HepG2 (cell line): ENCODE measurements around the gene TFRC. TPM values are rescaled to one million over a fixed set of nuclear protein-coding genes. Genes with fewer than 3 reads are reported as not detected.

ENCODE experiments used
- ARID2 ChIP-seq: sonication (generic); formaldehyde crosslinking; IDR thresholded peaks from 2 replicates; pipeline ENCODE4 v1.8.1; 2022; ENCODE audit warnings: mild to moderate bottlenecking, missing genetic modification reagents, borderline replicate concordance
- ATRX ChIP-seq: sonication (generic); formaldehyde crosslinking; IDR thresholded peaks from 2 replicates; pipeline ENCODE4 v1.4.0; 2020; ENCODE audit warnings: missing genetic modification reagents, borderline replicate concordance
- FOXA3 ChIP-seq: IDR thresholded peaks from 2 replicates; pipeline ENCODE4 v1.6.1; 2016; ENCODE audit warnings: missing genetic modification reagents, missing compliant biosample characterization
- MLLT10 ChIP-seq: sonication (generic); formaldehyde crosslinking; IDR thresholded peaks from 2 replicates; pipeline ENCODE4 v1.4.0; 2020; ENCODE audit warnings: missing genetic modification reagents
- PHB2 ChIP-seq: fragments of 450-650 bp; IDR thresholded peaks from 2 replicates; pipeline ENCODE4 v1.6.1; 2018; ENCODE audit not compliant: partially characterized antibody
- TEAD2 ChIP-seq: sonication (generic); formaldehyde crosslinking; IDR thresholded peaks from 2 replicates; pipeline ENCODE4 v1.9.0; 2021; ENCODE audit warnings: missing genetic modification reagents
- ZFP37 ChIP-seq: sonication (generic); formaldehyde crosslinking; IDR thresholded peaks from 2 replicates; pipeline ENCODE4 v1.4.0; 2020; ENCODE audit warnings: missing genetic modification reagents, borderline replicate concordance
- ZNF101 ChIP-seq: sonication (generic); formaldehyde crosslinking; IDR thresholded peaks from 2 replicates; pipeline ENCODE4 v1.4.0; 2020; ENCODE audit warnings: mild to moderate bottlenecking, low read depth, missing genetic modification reagents, borderline replicate concordance
- ZNF274 ChIP-seq: sonication (generic); formaldehyde crosslinking; IDR thresholded peaks from 2 replicates; pipeline ENCODE4 v1.5.1; 2020; ENCODE audit warnings: mild to moderate bottlenecking, missing genetic modification reagents
- ZNF569 ChIP-seq: sonication (generic); formaldehyde crosslinking; IDR thresholded peaks from 2 replicates; pipeline ENCODE4 v1.5.0; 2020; ENCODE audit warnings: mild to moderate bottlenecking, missing genetic modification reagents, moderate library complexity, borderline replicate concordance
- ZNF780A ChIP-seq: sonication (generic); formaldehyde crosslinking; IDR thresholded peaks from 2 replicates; pipeline ENCODE4 v1.8.0; 2022; ENCODE audit warnings: mild to moderate bottlenecking, missing genetic modification reagents, moderate library complexity
- ZNF841 ChIP-seq: sonication (generic); formaldehyde crosslinking; IDR thresholded peaks from 2 replicates; pipeline ENCODE4 v1.8.1; 2023; ENCODE audit warnings: missing genetic modification reagents, borderline replicate concordance
- ZSCAN22 ChIP-seq: sonication (generic); formaldehyde crosslinking; IDR thresholded peaks from 2 replicates; pipeline ENCODE4 v1.4.0; 2020; ENCODE audit warnings: mild to moderate bottlenecking, missing genetic modification reagents
- ZZZ3 ChIP-seq: sonication (generic); formaldehyde crosslinking; IDR thresholded peaks from 2 replicates; pipeline ENCODE4 v1.4.0; 2020; ENCODE audit warnings: missing genetic modification reagents, mild to moderate bottlenecking, borderline replicate concordance
- polyA plus RNA-seq, 8 experiments: library from polyadenylated mRNA; depleted of rRNA in 3 of 8; stranded (reverse) in 7 of 8; unstranded in 1 of 8; fragments of >200 nt; fragmentation: Illumina TruSeq in 4 of 8; extraction: Trizol in 4 of 8; gene quantifications; 2 replicates each; pipeline versions ENCODE4 v1.2.1 to v1.2.3, GENCODE V29; 2011 to 2016; ENCODE audit warnings: low read depth in 4 of 8, missing spikeins in 1 of 8, mixed read lengths in 1 of 8; ENCODE audit not compliant: insufficient read depth in 1 of 8
- total RNA-seq, 5 experiments: library from RNA; depleted of rRNA; stranded (reverse); fragments of >200 nt; fragmentation: Illumina TruSeq; extraction: Trizol; gene quantifications; 2 replicates each; pipeline ENCODE4 v1.2.3, GENCODE V29; 2016; ENCODE audit warnings: low read depth in 1 of 5
- TF ChIP-seq, protein P1 (sequence below): sonication (generic); formaldehyde crosslinking; conservative IDR thresholded peaks from 2 replicates; pipeline ENCODE4 v1.5.0; 2020; ENCODE audit warnings: missing genetic modification reagents
- TF ChIP-seq, protein P2 (sequence below): sonication (generic); formaldehyde crosslinking; IDR thresholded peaks from 2 replicates; pipeline ENCODE4 v1.4.0; 2020; ENCODE audit warnings: missing genetic modification reagents
- TF ChIP-seq, protein P3 (sequence below): IDR thresholded peaks from 2 replicates; pipeline ENCODE4 v1.6.1; 2016; ENCODE audit warnings: missing genetic modification reagents, missing compliant biosample characterization
- TF ChIP-seq, protein P4 (sequence below): sonication (generic); formaldehyde crosslinking; IDR thresholded peaks from 2 replicates; pipeline ENCODE4 v1.8.0; 2022; ENCODE audit warnings: mild to moderate bottlenecking, missing genetic modification reagents
- TF ChIP-seq, protein P5 (sequence below): IDR thresholded peaks from 2 replicates; pipeline ENCODE4 v1.6.1; 2016; ENCODE audit warnings: missing biosample characterization, missing genetic modification reagents, low read depth
- TF ChIP-seq, protein P6 (sequence below): sonication (generic); formaldehyde crosslinking; conservative IDR thresholded peaks from 2 replicates; pipeline ENCODE4 v1.4.0; 2020; ENCODE audit warnings: mild to moderate bottlenecking, missing genetic modification reagents, moderate library complexity

The TFRC gene
- total and polyA plus RNA-seq, 2 of the 13 experiments (the other 11 are each of a cell fraction or from before 2014, with no cell fraction given), result 188 to 274 TPM

DNA sequence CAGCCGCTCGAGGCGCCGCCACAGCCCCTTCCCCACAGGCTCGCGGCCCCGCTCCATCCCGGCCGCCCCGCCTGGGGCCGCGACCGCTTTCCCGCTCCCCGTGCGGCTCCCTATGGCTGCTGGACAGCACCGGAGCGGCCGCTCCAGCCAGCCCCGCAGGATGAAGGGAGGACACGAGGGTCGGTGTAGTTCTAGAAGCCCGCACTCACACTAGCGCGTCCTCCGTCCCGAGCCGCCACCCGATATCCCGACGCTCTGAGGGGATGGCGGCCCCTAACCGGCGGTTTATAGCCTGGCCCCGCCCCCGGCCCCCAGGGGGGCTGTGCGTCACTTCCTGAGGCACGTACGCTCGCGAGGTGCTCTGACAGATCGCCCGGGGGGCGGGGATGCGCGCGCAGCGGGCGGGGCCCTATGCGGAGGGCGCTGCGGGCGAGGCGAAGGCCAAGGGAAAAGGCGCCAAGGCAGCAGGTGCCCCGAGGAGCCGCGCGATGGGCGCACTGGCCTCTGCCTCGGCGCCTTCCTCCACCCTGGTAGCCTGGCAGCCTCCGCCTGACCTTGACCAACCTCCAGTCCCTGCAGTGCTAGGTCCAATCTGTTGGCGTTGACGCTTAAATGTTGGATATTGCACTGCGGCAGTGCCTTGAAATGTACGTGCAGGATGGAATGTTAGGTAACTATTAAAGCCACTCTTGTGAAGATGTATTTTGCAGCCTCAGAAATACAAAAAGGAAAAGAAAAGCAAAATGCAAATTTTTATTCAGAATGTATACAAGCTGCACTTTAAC is at the start of gene TFRC (continued):
- TF ChIP-seq MLLT10 (CRISPR knock-in tag), result no peak
- no peak for TF ChIP-seq TEAD2 (CRISPR knock-in tag)
- peak; percentile 59 for TF ChIP-seq FOXA3 (CRISPR knock-in tag)
- TF ChIP-seq ZSCAN22 (CRISPR knock-in tag), result 0 out of 2 replicates have a peak, but pooled peaks have one; percentile 36
- TF ChIP-seq ZNF569 (CRISPR knock-in tag), result no peak
- 0 out of 2 replicates have a peak, but pooled peaks have one; percentile 22 for TF ChIP-seq ZNF841 (CRISPR knock-in tag)
- TF ChIP-seq ARID2 (CRISPR knock-in tag), result peak; percentile 65; the same call in 1 of the 2 replicates
- TF ChIP-seq, protein P1, sequence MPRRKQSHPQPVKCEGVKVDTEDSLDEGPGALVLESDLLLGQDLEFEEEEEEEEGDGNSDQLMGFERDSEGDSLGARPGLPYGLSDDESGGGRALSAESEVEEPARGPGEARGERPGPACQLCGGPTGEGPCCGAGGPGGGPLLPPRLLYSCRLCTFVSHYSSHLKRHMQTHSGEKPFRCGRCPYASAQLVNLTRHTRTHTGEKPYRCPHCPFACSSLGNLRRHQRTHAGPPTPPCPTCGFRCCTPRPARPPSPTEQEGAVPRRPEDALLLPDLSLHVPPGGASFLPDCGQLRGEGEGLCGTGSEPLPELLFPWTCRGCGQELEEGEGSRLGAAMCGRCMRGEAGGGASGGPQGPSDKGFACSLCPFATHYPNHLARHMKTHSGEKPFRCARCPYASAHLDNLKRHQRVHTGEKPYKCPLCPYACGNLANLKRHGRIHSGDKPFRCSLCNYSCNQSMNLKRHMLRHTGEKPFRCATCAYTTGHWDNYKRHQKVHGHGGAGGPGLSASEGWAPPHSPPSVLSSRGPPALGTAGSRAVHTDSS (CRISPR knock-in tag), result no peak
- TF ChIP-seq, protein P2, sequence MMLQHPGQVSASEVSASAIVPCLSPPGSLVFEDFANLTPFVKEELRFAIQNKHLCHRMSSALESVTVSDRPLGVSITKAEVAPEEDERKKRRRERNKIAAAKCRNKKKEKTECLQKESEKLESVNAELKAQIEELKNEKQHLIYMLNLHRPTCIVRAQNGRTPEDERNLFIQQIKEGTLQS, result peak; percentile 46; the same call in 1 of the 2 replicates
- no peak for TF ChIP-seq ZNF101 (CRISPR knock-in tag)
- TF ChIP-seq, protein P3, sequence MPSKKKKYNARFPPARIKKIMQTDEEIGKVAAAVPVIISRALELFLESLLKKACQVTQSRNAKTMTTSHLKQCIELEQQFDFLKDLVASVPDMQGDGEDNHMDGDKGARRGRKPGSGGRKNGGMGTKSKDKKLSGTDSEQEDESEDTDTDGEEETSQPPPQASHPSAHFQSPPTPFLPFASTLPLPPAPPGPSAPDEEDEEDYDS (CRISPR knock-in tag), result peak; percentile 98
- peak; percentile 43 for TF ChIP-seq ZNF274 (CRISPR knock-in tag)
- peak; percentile 56; the same call in 1 of the 2 replicates for TF ChIP-seq ZZZ3 (CRISPR knock-in tag)
- peak; percentile 32; the same call in 1 of the 2 replicates for TF ChIP-seq ZFP37 (CRISPR knock-in tag)
- TF ChIP-seq ATRX (CRISPR knock-in tag), result 0 out of 2 replicates have a peak, but pooled peaks have one; percentile 84
- TF ChIP-seq, protein P4, sequence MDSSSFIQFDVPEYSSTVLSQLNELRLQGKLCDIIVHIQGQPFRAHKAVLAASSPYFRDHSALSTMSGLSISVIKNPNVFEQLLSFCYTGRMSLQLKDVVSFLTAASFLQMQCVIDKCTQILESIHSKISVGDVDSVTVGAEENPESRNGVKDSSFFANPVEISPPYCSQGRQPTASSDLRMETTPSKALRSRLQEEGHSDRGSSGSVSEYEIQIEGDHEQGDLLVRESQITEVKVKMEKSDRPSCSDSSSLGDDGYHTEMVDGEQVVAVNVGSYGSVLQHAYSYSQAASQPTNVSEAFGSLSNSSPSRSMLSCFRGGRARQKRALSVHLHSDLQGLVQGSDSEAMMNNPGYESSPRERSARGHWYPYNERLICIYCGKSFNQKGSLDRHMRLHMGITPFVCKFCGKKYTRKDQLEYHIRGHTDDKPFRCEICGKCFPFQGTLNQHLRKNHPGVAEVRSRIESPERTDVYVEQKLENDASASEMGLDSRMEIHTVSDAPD (CRISPR knock-in tag), result peak; percentile 59
- no peak for TF ChIP-seq PHB2
- 0 out of 2 replicates have a peak, but pooled peaks have one; percentile 23 for TF ChIP-seq ZNF780A (CRISPR knock-in tag)
- TF ChIP-seq, protein P5, sequence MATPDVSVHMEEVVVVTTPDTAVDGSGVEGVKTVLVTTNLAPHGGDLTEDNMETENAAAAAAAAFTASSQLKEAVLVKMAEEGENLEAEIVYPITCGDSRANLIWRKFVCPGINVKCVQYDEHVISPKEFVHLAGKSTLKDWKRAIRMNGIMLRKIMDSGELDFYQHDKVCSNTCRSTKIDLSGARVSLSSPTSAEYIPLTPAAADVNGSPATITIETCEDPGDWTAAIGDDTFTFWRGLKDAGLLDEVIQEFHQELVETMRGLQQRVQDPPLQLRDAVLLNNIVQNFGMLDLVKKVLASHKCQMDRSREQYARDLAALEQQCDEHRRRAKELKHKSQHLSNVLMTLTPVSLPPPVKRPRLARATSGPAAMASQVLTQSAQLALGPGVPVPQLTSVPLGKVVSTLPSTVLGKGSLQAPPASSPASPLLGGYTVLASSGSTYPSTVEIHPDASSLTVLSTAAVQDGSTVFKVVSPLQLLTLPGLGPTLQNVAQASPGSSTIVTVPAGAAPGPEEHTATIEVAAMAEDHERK (CRISPR knock-in tag), result peak; percentile 81
- TF ChIP-seq, protein P6, sequence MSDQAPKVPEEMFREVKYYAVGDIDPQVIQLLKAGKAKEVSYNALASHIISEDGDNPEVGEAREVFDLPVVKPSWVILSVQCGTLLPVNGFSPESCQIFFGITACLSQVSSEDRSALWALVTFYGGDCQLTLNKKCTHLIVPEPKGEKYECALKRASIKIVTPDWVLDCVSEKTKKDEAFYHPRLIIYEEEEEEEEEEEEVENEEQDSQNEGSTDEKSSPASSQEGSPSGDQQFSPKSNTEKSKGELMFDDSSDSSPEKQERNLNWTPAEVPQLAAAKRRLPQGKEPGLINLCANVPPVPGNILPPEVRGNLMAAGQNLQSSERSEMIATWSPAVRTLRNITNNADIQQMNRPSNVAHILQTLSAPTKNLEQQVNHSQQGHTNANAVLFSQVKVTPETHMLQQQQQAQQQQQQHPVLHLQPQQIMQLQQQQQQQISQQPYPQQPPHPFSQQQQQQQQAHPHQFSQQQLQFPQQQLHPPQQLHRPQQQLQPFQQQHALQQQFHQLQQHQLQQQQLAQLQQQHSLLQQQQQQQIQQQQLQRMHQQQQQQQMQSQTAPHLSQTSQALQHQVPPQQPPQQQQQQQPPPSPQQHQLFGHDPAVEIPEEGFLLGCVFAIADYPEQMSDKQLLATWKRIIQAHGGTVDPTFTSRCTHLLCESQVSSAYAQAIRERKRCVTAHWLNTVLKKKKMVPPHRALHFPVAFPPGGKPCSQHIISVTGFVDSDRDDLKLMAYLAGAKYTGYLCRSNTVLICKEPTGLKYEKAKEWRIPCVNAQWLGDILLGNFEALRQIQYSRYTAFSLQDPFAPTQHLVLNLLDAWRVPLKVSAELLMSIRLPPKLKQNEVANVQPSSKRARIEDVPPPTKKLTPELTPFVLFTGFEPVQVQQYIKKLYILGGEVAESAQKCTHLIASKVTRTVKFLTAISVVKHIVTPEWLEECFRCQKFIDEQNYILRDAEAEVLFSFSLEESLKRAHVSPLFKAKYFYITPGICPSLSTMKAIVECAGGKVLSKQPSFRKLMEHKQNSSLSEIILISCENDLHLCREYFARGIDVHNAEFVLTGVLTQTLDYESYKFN (CRISPR knock-in tag), result peak; percentile 55; the same call in 1 of the 2 replicates
